Osteoblast (primary cell): Measurements from ENCODE around the gene CGRRF1. TPM values are rescaled to one million over a fixed set of nuclear protein-coding genes. Genes with fewer than 3 reads are reported as not detected.

Experiments
- DNase-seq: peaks from one replicate; pipeline ENCODE4 v3.0.0; 2011; ENCODE audit warnings: low spot score, mixed read lengths; ENCODE audit not compliant: insufficient read length; ENCODE audit errors: missing footprints
- H2AFZ ChIP-seq: 2 replicates; pipeline ENCODE4 v1.6.0; 2011; ENCODE audit warnings: mild to moderate bottlenecking, low read length
- H3K27ac ChIP-seq: 2 replicates; pipeline ENCODE4 v1.5.1; 2011; ENCODE audit warnings: mild to moderate bottlenecking, low read depth, low read length, moderate library complexity
- H3K27me3 ChIP-seq: 2 replicates; pipeline ENCODE4 v1.6.0; 2012; ENCODE audit warnings: mild to moderate bottlenecking, control low read depth, inconsistent platforms, low read length, moderate library complexity; ENCODE audit not compliant: insufficient read depth
- H3K36me3 ChIP-seq: 2 replicates; pipeline ENCODE4 v1.5.1; 2011; ENCODE audit warnings: mild to moderate bottlenecking, low read length, control low read depth, moderate library complexity; ENCODE audit not compliant: insufficient read depth
- H3K4me1 ChIP-seq: 2 replicates; pipeline ENCODE4 v1.5.1; 2011; ENCODE audit warnings: mild to moderate bottlenecking, low read length, control low read depth, moderate library complexity; ENCODE audit not compliant: insufficient read depth
- H3K4me2 ChIP-seq: 2 replicates; pipeline ENCODE4 v1.6.0; 2011; ENCODE audit warnings: mild to moderate bottlenecking, low read length; ENCODE audit not compliant: insufficient read depth
- H3K4me3 ChIP-seq: fragments of 200-600 bp; sonication (generic); 3 replicates; pipeline ENCODE4 v1.5.1; 2012; ENCODE audit warnings: mild to moderate bottlenecking, low read length, inconsistent platforms; ENCODE audit not compliant: insufficient read depth
- H3K79me2 ChIP-seq: 2 replicates; pipeline ENCODE4 v1.6.0; 2012; ENCODE audit warnings: mild to moderate bottlenecking, low read length, control low read depth, inconsistent platforms; ENCODE audit not compliant: insufficient read depth
- H3K9me3 ChIP-seq: 2 replicates; pipeline ENCODE4 v1.5.1; 2011; ENCODE audit warnings: low read depth, low read length, control low read depth
- H4K20me1 ChIP-seq: 2 replicates; pipeline ENCODE4 v1.6.0; 2012; ENCODE audit warnings: mild to moderate bottlenecking, low read length, control low read depth; ENCODE audit not compliant: insufficient read depth
- total RNA-seq: library from RNA; depleted of rRNA; stranded (reverse); fragments of >200 nt; gene quantifications from 2 replicates; pipeline ENCODE4 v1.2.3, GENCODE V29; 2012
- TF ChIP-seq, protein P1 (sequence below): IDR thresholded peaks from 2 replicates; pipeline ENCODE4 v1.5.1; 2011; ENCODE audit warnings: mild to moderate bottlenecking, low read depth, low read length, moderate library complexity; ENCODE audit errors: extremely low read depth

The CGRRF1 gene
- total RNA-seq, 1 donor: 17.4 TPM

DNA sequence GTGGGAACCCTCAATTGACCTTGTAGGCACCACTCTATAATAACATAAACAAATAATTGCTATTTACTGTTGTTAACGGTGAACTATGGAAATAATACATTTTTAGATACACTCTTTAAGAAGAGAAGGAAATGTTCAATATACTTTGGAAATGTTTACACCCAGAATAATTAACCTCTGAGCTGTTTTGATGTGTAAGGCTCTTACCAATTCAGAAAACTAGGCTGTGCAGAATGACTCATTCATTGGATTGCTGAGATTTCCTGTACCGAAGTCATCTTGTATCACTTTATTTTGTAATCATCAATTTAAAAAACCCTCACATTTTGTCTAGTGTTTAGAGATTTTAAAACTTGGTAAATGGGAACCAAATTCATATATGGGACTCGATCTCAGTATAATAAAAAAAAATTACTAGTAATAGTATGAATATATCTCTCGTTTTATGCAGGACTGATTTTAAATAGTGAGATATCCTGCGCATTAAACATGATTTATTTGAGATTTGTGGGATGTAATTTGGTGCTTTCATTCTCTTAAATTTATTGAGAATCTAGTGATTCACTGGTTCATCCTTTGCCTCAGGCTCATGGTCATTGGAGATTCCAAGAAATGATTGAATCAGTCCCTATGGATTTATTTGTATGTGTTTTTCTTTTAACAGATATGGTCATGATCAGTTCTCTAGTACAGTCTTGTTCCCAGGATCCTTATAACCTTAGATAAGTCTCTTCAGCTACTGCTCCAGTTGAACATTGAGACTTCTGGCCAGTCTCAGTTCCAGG lies 61.1 kb downstream of the CGRRF1 start:
- peaks cover 28% of the 10 kb centered on the region for H3K4me1 ChIP-seq
- H3K79me2 ChIP-seq: peaks cover 81% of the 10 kb centered on the region
- peaks cover 13% of the 10 kb centered on the region for H3K36me3 ChIP-seq
- no peaks in the 10 kb centered on the region for H3K27me3 ChIP-seq
- H3K4me3 ChIP-seq: peak overlapping the region; percentile 13
- TF ChIP-seq, protein P1, sequence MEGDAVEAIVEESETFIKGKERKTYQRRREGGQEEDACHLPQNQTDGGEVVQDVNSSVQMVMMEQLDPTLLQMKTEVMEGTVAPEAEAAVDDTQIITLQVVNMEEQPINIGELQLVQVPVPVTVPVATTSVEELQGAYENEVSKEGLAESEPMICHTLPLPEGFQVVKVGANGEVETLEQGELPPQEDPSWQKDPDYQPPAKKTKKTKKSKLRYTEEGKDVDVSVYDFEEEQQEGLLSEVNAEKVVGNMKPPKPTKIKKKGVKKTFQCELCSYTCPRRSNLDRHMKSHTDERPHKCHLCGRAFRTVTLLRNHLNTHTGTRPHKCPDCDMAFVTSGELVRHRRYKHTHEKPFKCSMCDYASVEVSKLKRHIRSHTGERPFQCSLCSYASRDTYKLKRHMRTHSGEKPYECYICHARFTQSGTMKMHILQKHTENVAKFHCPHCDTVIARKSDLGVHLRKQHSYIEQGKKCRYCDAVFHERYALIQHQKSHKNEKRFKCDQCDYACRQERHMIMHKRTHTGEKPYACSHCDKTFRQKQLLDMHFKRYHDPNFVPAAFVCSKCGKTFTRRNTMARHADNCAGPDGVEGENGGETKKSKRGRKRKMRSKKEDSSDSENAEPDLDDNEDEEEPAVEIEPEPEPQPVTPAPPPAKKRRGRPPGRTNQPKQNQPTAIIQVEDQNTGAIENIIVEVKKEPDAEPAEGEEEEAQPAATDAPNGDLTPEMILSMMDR: no peak
- H3K27ac ChIP-seq: peak overlapping the region; percentile 81
- peak; percentile 82 for DNase-seq
- H2AFZ ChIP-seq: no peak overlapping the region
- peak overlapping the region; percentile 93 for H3K4me2 ChIP-seq
- no peaks in the 10 kb centered on the region for H3K9me3 ChIP-seq
- peaks cover 13% of the 10 kb centered on the region for H4K20me1 ChIP-seq

DNA sequence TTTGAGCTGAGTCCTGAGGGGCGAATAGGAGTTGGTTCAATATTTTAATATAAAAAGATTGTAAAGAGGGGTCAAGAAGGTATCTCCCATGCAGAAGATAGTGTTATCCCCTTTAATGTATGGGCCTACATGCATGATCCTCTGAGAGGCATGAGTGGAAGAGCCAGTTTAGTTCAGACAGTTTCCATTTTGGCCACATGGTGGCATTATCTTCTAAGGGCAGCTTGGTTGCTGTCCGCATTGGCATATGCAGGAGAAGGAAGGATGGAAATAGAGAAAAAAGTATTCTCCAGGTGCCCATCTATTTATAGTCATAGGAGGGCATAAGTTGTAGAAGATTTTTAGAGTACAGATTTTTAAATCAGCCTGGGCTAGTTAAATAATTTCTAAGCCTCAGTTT lies 62.6 kb downstream of the CGRRF1 start:
- Histone ChIP-seq H3K4me2 (no peak overlapping the region), H3K4me1 (peaks cover 28% of the 10 kb centered on the region), H2AFZ (no peak overlapping the region), H3K4me3 (no peak overlapping the region), H3K27me3 (no peaks in the 10 kb centered on the region), H3K27ac (no peak overlapping the region), H3K79me2 (peaks cover 92% of the 10 kb centered on the region), H3K9me3 (no peaks in the 10 kb centered on the region), H4K20me1 (peaks cover 22% of the 10 kb centered on the region), H3K36me3 (peaks cover 13% of the 10 kb centered on the region)
- TF ChIP-seq, protein P1: peak; percentile 44
- no peak for DNase-seq

DNA sequence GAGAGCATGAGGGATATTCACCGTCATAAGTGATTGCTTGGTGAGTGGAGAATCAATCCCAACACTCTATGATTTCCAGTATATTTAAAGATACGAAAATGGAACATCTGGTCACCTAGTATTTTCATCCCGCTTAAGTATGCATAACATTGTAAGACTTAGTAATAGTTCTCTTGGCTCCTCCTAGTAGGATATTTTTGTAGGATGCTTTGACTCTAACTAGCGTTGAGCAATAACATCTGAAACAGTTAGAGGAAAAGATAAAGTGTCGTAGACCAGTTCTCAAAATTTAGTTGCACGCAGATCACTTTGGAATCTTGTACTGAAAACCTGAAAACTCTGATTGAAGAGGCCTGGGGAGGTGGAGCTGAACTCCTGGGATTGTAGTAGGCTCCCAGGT lies 64.8 kb downstream of the CGRRF1 start:
- Histone ChIP-seq H3K27ac (no peak overlapping the region), H4K20me1 (peaks cover 18% of the 10 kb centered on the region), H3K36me3 (peaks cover 13% of the 10 kb centered on the region), H3K4me3 (no peak overlapping the region), H3K27me3 (no peaks in the 10 kb centered on the region), H3K4me1 (peaks cover 24% of the 10 kb centered on the region), H3K79me2 (peaks cover 90% of the 10 kb centered on the region), H3K4me2 (no peak overlapping the region), H2AFZ (no peak overlapping the region), H3K9me3 (no peaks in the 10 kb centered on the region)
- no peak for DNase-seq
- TF ChIP-seq, protein P1: no peak

DNA sequence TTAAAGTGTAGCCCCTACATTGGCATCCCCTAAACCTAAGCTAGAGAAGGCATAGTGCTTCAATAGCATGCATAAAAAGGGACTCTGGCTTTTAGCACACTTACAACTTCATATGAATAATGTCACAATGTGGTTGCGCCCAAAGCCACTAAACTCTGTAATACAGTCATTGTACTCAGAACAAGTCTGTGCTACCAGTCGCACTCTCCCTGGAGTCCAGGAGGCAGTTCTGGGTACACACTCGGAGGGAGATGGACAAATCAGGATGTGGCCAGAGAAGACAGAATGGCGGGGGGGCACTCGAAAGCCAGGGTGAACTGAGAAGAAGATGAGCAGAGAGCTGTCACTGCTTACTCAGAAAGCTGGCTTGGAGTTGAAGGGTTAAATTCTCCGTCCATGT lies 67.8 kb downstream of the CGRRF1 start:
- no peak overlapping the region for H3K4me3 ChIP-seq
- DNase-seq: no peak
- peaks cover 6% of the 10 kb centered on the region for H3K4me1 ChIP-seq
- peaks cover 93% of the 10 kb centered on the region for H3K79me2 ChIP-seq
- H4K20me1 ChIP-seq: peaks cover 29% of the 10 kb centered on the region
- no peak overlapping the region for H2AFZ ChIP-seq
- H3K9me3 ChIP-seq: no peaks in the 10 kb centered on the region
- H3K27ac ChIP-seq: no peak overlapping the region
- peaks cover 15% of the 10 kb centered on the region for H3K36me3 ChIP-seq
- no peak overlapping the region for H3K4me2 ChIP-seq
- H3K27me3 ChIP-seq: no peaks in the 10 kb centered on the region
- TF ChIP-seq, protein P1: no peak
